Endometrial microvascular endothelial cells (primary cell): Measurements from ENCODE around the gene DPYSL4. TPM values are rescaled to one million over a fixed set of nuclear protein-coding genes. Genes with fewer than 3 reads are reported as not detected.
"Not testable (repeated sequence)": the region's sequence is repeated elsewhere in the genome, so short reads cannot be mapped to it uniquely, and the experiment has no call there.

Experiments used
- in situ Hi-C: cut with HindIII; loops from 2 replicates; pipeline ENCODE4 v1.10.0; 2017; ENCODE audit warnings: low sequenced_read_pairs, low pct_unique_long_range_greater_than_20kb; ENCODE audit errors: inconsistent ontology term
- total RNA-seq: library from RNA; depleted of rRNA; stranded (reverse); fragments of >200 nt; gene quantifications from one replicate; pipeline ENCODE4 v1.2.3, GENCODE V29; 2015; ENCODE audit errors: inconsistent ontology term

The DPYSL4 gene
- total RNA-seq, 1 donor from 2014 or later, result 7.3 TPM

GRCh38 chr10:132148261-132149251 lies 38.2 kb upstream of the DPYSL4 start:
- in situ Hi-C loops, result no loop called here

- in situ Hi-C loops, result no loop called here
Measured at GRCh38 chr10:132149271-132149670, 37.5 kb upstream of the DPYSL4 start.

- in situ Hi-C loops, result no loop called here
Measured at GRCh38 chr10:132149917-132150316, 36.8 kb upstream of the DPYSL4 start.

GRCh38 chr10:132150777-132151176 lies 36.0 kb upstream of the DPYSL4 start:
- in situ Hi-C loops, result no loop called here

GRCh38 chr10:132151286-132151950 lies 35.3 kb upstream of the DPYSL4 start:
- in situ Hi-C loops, result no loop called here

- in situ Hi-C loops, result no loop called here
Measured at GRCh38 chr10:132151951-132152505, 34.7 kb upstream of the DPYSL4 start.

- in situ Hi-C loops, result no loop called here
Measured at GRCh38 chr10:132152896-132153580, 33.7 kb upstream of the DPYSL4 start.

- in situ Hi-C loops, result no loop called here
Measured at GRCh38 chr10:132153616-132154217, 33.0 kb upstream of the DPYSL4 start.

- in situ Hi-C loops, result no loop called here
Measured at GRCh38 chr10:132154440-132154839, 32.3 kb upstream of the DPYSL4 start.

DNA sequence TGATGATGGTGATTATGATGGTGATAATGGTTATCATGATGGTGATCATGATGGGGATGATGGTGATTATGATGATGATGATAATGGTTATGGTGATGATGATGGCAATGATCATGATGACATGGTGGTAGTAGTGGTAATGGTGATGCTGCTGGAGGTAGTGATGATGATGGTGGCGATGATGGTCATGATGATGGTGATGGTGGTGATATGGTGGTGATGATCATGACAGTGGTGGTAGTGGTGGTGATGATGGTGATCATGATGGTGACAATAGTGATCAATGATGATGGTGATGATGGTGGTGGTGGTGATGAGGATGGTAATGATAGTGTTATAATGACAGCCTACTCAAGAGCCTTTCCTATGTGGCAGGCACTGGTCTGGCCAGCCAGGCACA lies 31.8 kb upstream of the DPYSL4 start:
- in situ Hi-C loops, result no loop called here

DNA sequence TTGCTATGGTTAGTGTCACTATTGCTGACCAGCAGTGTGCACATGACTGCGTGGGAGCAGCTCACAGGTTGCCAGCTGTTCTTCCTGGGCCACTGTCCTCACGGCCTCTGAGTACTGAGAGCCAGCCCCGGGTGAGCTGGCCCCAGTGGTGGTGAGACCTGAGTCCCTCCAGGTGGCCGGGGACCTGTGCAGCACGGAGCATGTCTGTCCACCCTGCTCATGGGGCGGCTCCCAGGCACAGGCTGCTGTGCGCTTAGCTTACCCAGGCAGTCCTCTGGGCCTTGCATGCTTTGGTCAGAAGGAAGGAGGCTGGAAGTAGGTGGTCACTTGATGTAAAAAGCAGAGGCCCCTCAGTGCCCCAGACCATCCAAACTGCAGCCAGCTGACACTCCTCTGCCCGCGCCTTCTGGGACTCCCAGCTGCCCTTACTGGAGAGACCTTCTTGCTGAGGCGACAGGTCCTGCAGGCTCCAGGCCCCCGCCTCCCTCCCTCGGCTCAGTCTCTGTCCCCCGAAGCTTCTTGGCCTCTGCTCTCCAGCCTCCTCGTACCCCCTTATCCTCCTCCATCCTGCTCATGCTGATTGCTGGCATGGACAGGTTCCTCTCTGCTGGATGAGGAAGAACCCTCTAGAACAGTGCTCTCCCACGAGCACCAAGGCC lies 30.9 kb upstream of the DPYSL4 start:
- in situ Hi-C loops, result no loop called here

DNA sequence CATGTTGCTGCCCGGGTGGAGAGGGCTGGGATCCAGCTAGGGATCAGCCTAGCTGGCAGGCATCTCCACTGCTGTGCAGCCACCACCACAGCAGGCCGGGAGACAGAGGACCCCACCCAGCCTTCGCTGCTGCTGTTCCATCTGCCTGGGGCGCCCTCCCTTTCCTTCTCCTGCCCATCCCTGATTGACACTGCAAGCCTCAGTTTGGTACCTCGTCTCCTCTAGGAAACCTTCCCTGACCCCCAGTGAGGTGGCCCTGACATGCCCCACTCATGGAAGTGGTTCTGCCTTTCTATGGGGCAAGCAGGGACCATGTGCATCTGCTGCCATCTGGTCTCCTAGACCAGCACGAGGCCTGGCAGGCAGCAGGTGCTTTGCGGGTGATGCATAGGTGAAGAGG lies 30.4 kb upstream of the DPYSL4 start:
- in situ Hi-C loops, result no loop called here

- in situ Hi-C loops, result no loop called here
Measured at GRCh38 chr10:132157101-132157500, 29.6 kb upstream of the DPYSL4 start.

DNA sequence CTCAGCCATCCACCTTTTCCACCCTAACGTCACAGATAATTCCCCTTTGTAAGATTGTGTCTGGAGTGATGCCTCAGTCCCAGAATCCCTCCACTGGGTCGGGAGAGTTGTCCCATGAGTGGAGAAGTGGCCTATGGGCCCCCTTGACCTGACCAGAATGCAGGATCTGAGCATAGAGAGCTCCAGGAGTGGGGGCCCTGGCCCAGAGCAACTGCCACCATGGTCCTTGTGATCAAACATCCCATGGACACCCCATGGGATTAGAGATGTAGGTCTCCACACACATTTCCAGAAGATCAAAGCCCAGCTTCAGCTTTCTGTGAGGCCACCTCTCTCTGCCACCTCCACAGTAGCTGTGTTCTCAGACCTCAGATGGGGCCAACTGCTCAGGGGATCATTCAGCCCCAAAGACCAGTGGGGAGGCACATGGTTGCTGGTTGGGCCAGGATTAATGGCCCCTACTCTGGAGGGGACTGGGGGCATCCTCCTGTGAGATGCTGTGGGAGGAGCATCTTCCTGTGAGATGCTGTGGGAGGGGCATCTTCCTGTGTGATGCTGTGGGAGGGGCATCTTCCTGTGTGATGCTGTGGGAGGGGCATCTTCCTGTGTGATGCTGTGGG lies 28.5 kb upstream of the DPYSL4 start:
- in situ Hi-C loops, result no loop called here

GRCh38 chr10:132158823-132159222 lies 27.9 kb upstream of the DPYSL4 start:
- in situ Hi-C loops, result no loop called here

- in situ Hi-C loops, result not testable (repeated sequence)
Measured at GRCh38 chr10:132159302-132160230, 27.2 kb upstream of the DPYSL4 start.

GRCh38 chr10:132160231-132160630 lies 26.5 kb upstream of the DPYSL4 start:
- in situ Hi-C loops, result not testable (repeated sequence)
